ENCODE results near the gene DUT. TPM values are rescaled to one million over a fixed set of nuclear protein-coding genes. Genes with fewer than 3 reads are reported as not detected.

The DUT gene
- total RNA-seq, 2 donors from 2014 or later: 279 to 288 TPM

- H3K36me3 Mint-ChIP-seq (ENCODE audit: insufficient read depth in 2 of 2): no peaks in the 10 kb centered on the region
- no peak overlapping the region for H3K4me3 Mint-ChIP-seq
- H3K27ac Mint-ChIP-seq: no peak overlapping the region
- no peaks in the 10 kb centered on the region for H3K9me3 Mint-ChIP-seq
- ATAC-seq (replicated peaks in 1 of 2) (no peak), DNase-seq (no peak)
- H3K27me3 Mint-ChIP-seq (ENCODE audit: low read depth): peaks cover 6% of the 10 kb centered on the region
- H3K4me1 Mint-ChIP-seq (ENCODE audit: low read depth): no peaks in the 10 kb centered on the region
Measured at GRCh38 chr15:48385031-48385830, 54.0 kb downstream of the DUT start.

- no peaks in the 10 kb centered on the region for H3K4me1 Mint-ChIP-seq (ENCODE audit: low read depth)
- no peak overlapping the region for H3K4me3 Mint-ChIP-seq
- DNase-seq (no peak), ATAC-seq (replicated peaks in 1 of 2) (no peak)
- peaks cover 6% of the 10 kb centered on the region for H3K27me3 Mint-ChIP-seq (ENCODE audit: low read depth)
- H3K9me3 Mint-ChIP-seq: no peaks in the 10 kb centered on the region
- no peaks in the 10 kb centered on the region for H3K36me3 Mint-ChIP-seq (ENCODE audit: insufficient read depth in 2 of 2)
- no peak overlapping the region for H3K27ac Mint-ChIP-seq
Measured at GRCh38 chr15:48388016-48388851, 57.0 kb downstream of the DUT start.

GRCh38 chr15:48388910-48389309, 57.7 kb downstream of the DUT start:
- no peaks in the 10 kb centered on the region for H3K27me3 Mint-ChIP-seq (ENCODE audit: low read depth)
- no peaks in the 10 kb centered on the region for H3K4me1 Mint-ChIP-seq (ENCODE audit: low read depth)
- no peak for DNase-seq
- ATAC-seq (replicated peaks in 1 of 2): no peak
- no peak overlapping the region for H3K4me3 Mint-ChIP-seq
- no peaks in the 10 kb centered on the region for H3K36me3 Mint-ChIP-seq (ENCODE audit: insufficient read depth in 2 of 2)
- no peak overlapping the region for H3K27ac Mint-ChIP-seq
- no peaks in the 10 kb centered on the region for H3K9me3 Mint-ChIP-seq

GRCh38 chr15:48389691-48390143, 58.5 kb downstream of the DUT start:
- no peaks in the 10 kb centered on the region for H3K36me3 Mint-ChIP-seq (ENCODE audit: insufficient read depth in 2 of 2)
- H3K4me1 Mint-ChIP-seq (ENCODE audit: low read depth): no peaks in the 10 kb centered on the region
- no peak overlapping the region for H3K4me3 Mint-ChIP-seq
- no peak for DNase-seq
- no peak for ATAC-seq (replicated peaks in 1 of 2)
- H3K27me3 Mint-ChIP-seq (ENCODE audit: low read depth): no peaks in the 10 kb centered on the region
- no peak overlapping the region for H3K27ac Mint-ChIP-seq
- H3K9me3 Mint-ChIP-seq: no peaks in the 10 kb centered on the region

- Mint-ChIP-seq H3K9me3 (no peaks in the 10 kb centered on the region), H3K36me3 (ENCODE audit: insufficient read depth in 2 of 2) (no peaks in the 10 kb centered on the region), H3K27me3 (ENCODE audit: low read depth) (no peaks in the 10 kb centered on the region), H3K4me3 (no peak overlapping the region), H3K27ac (no peak overlapping the region), H3K4me1 (ENCODE audit: low read depth) (no peaks in the 10 kb centered on the region)
- DNase-seq (no peak), ATAC-seq (replicated peaks in 1 of 2) (no peak)
Measured at GRCh38 chr15:48391950-48392349, 60.7 kb downstream of the DUT start.

- Mint-ChIP-seq H3K4me1 (ENCODE audit: low read depth) (no peaks in the 10 kb centered on the region), H3K4me3 (no peak overlapping the region), H3K27me3 (ENCODE audit: low read depth) (no peaks in the 10 kb centered on the region), H3K9me3 (no peaks in the 10 kb centered on the region), H3K36me3 (ENCODE audit: insufficient read depth in 2 of 2) (no peaks in the 10 kb centered on the region), H3K27ac (no peak overlapping the region)
- no peak for ATAC-seq (replicated peaks in 1 of 2)
- DNase-seq: no peak
Measured at GRCh38 chr15:48392356-48392755, 61.1 kb downstream of the DUT start.

Other genes starting within 250 kb of the DUT start
- not detected for gene SLC24A5, start 210.4 kb upstream of the DUT start, total RNA-seq
- gene MYEF2, start 153.1 kb upstream of the DUT start, total RNA-seq: 10 to 100 TPM; 44.2 to 47.6 TPM
- not detected for gene CTXN2, start 139.8 kb upstream of the DUT start, total RNA-seq
- not detected for gene SLC12A1, start 125.1 kb upstream of the DUT start, total RNA-seq